Measurements from ENCODE around the gene CST9.
A peak's percentile ranks its signal among the peaks of the same experiment; 100 is the strongest.
"Not testable (repeated sequence)": the region's sequence is repeated elsewhere in the genome, so short reads cannot be mapped to it uniquely, and the experiment has no call there.

The CST9 gene

GRCh38 chr20:23622401-23622800, 16.7 kb upstream of the CST9 start:
- DNase-seq = not testable (repeated sequence)

- not testable (repeated sequence) for DNase-seq
Measured at GRCh38 chr20:23620670-23621386, 15.1 kb upstream of the CST9 start.

- no peak for DNase-seq
Measured at GRCh38 chr20:23614163-23614562, 8.4 kb upstream of the CST9 start.

GRCh38 chr20:23613676-23614075, 8.0 kb upstream of the CST9 start:
- DNase-seq = no peak

- DNase-seq = no peak
Measured at GRCh38 chr20:23612396-23612795, 6.7 kb upstream of the CST9 start.

- no peak for DNase-seq
Measured at GRCh38 chr20:23609486-23610109, 3.9 kb upstream of the CST9 start.

- DNase-seq = no peak
Measured at GRCh38 chr20:23608251-23608846, 2.6 kb upstream of the CST9 start.

- DNase-seq = no peak
Measured at GRCh38 chr20:23607497-23608245, 2.0 kb upstream of the CST9 start.

GRCh38 chr20:23606652-23607049, 934 bp upstream of the CST9 start:
- peak; percentile 62 for DNase-seq

- DNase-seq = no peak
Measured at GRCh38 chr20:23604306-23604705, 1.4 kb downstream of the CST9 start.

GRCh38 chr20:23603321-23603720, 2.4 kb downstream of the CST9 start:
- DNase-seq = no peak

- no peak for DNase-seq
Measured at GRCh38 chr20:23602699-23603098, 3.0 kb downstream of the CST9 start.

GRCh38 chr20:23602241-23602640, 3.5 kb downstream of the CST9 start:
- DNase-seq = no peak

GRCh38 chr20:23601715-23602114, 4.0 kb downstream of the CST9 start:
- DNase-seq = no peak

GRCh38 chr20:23598481-23598880, 7.2 kb downstream of the CST9 start:
- DNase-seq = no peak

GRCh38 chr20:23596579-23597250, 9.0 kb downstream of the CST9 start:
- no peak for DNase-seq

- no peak for DNase-seq
Measured at GRCh38 chr20:23595941-23596340, 9.8 kb downstream of the CST9 start.

- no peak for DNase-seq
Measured at GRCh38 chr20:23588434-23589403, 17.0 kb downstream of the CST9 start.

GRCh38 chr20:23587631-23588030, 18.1 kb downstream of the CST9 start:
- DNase-seq = no peak

- DNase-seq = no peak
Measured at GRCh38 chr20:23586735-23587525, 18.8 kb downstream of the CST9 start.
